GM12878 (cell line): ENCODE data around the gene OPCML. TPM values are rescaled to one million over a fixed set of nuclear protein-coding genes. Genes with fewer than 3 reads are reported as not detected.

Source experiments
- ATAC-seq: fragments of 200-7000 bp; cut with Tn5 transposase; 3 replicates; pipeline ENCODE4 v1.9.1; 2020; ENCODE audit warnings: mild to moderate bottlenecking, moderate library complexity
- BruUV-seq: library from RNA; stranded (reverse); fragments of 400-500 nt; replicated peaks from 2 replicates; lab custom pipeline; 2021; lab: Mats Ljungman, UMichigan
- CTCF ChIA-PET: fragments of 300-600 bp; sonication (Branson Sonifier 250); formaldehyde crosslinking; extraction: SDS; loops from one replicate; lab custom pipeline; 2021; ENCODE audit warnings: inconsistent platforms; lab: Yijun Ruan, JAX
- POLR2A ChIA-PET: fragments of 350-600 bp; formaldehyde crosslinking; extraction: SDS; loops from one replicate; lab custom pipeline; 2021; ENCODE audit warnings: inconsistent platforms; lab: Charles Lee
- RAD21 ChIA-PET: fragments of 300-600 bp; sonication (Branson Sonifier 250); formaldehyde crosslinking; loops from one replicate; lab custom pipeline; 2023; ENCODE audit warnings: antibody characterized with exemption; ENCODE audit not compliant: unreplicated experiment; lab: Charles Lee
- SMC1A ChIA-PET: fragments of 300-600 bp; sonication (Branson Sonifier 250); formaldehyde crosslinking; loops from one replicate; lab custom pipeline; 2023; ENCODE audit not compliant: unreplicated experiment, uncharacterized antibody; lab: Charles Lee
- DNase-seq: peaks from one replicate; pipeline ENCODE4 v3.0.0-alpha.2; 2011; ENCODE audit warnings: low read depth, low spot score
- FAIRE-seq: peaks from 3 replicates; lab custom pipeline; 2011; peaks lifted over from hg19 to GRCh38; lab: Jason Lieb, UNC
- H2AFZ ChIP-seq: 2 replicates; pipeline ENCODE4 v1.6.0; 2011; ENCODE audit warnings: low read depth, low read length, control low read depth; ENCODE audit not compliant: control insufficient read depth
- H3K27ac ChIP-seq: 2 replicates; pipeline ENCODE4 v1.5.1; 2011; ENCODE audit warnings: control low read depth; ENCODE audit not compliant: control insufficient read depth, insufficient read depth
- H3K27me3 ChIP-seq, 2 experiments: replicated peaks in 1 of 2; 2 replicates each; pipeline versions ENCODE4 v1.6.0 to v1.6.1; 2011; ENCODE audit warnings: low read length in 1 of 2; ENCODE audit not compliant: control insufficient read depth in 2 of 2, insufficient read depth in 2 of 2
- H3K36me3 ChIP-seq, 2 experiments: 2 replicates each; pipeline ENCODE4 v1.5.1; 2011; ENCODE audit warnings: low read length in 1 of 2; ENCODE audit not compliant: control insufficient read depth in 2 of 2, insufficient read depth in 2 of 2
- H3K4me1 ChIP-seq: 2 replicates; pipeline ENCODE4 v1.6.1; 2011; ENCODE audit warnings: mild to moderate bottlenecking, low read length, moderate library complexity, mixed read lengths; ENCODE audit not compliant: control insufficient read depth, insufficient read depth
- H3K4me2 ChIP-seq: 2 replicates; pipeline ENCODE4 v1.6.0; 2011; ENCODE audit warnings: control low read depth; ENCODE audit not compliant: control insufficient read depth, insufficient read depth
- H3K4me3 ChIP-seq: fragments of 200-600 bp; sonication (generic); 2 replicates; pipeline ENCODE4 v1.5.1; 2016
- H3K79me2 ChIP-seq: 2 replicates; pipeline ENCODE4 v1.6.0; 2011; ENCODE audit warnings: low read length; ENCODE audit not compliant: control insufficient read depth, insufficient read depth
- H3K9ac ChIP-seq: 2 replicates; pipeline ENCODE4 v1.8.0; 2011; ENCODE audit warnings: low read length, control low read depth, mixed read lengths; ENCODE audit not compliant: control insufficient read depth, insufficient read depth
- H3K9me3 ChIP-seq: replicated peaks from 3 replicates; pipeline ENCODE4 v1.5.1; 2011; ENCODE audit warnings: mild to moderate bottlenecking, low read length; ENCODE audit not compliant: control insufficient read depth, insufficient read depth
- H4K20me1 ChIP-seq: 2 replicates; pipeline ENCODE4 v1.6.0; 2011; ENCODE audit not compliant: control insufficient read depth, insufficient read depth
- CBFB ChIP-seq: IDR thresholded peaks from 2 replicates; pipeline ENCODE4 v1.6.1; 2016; ENCODE audit warnings: antibody characterized with exemption, low read depth
- ETV6 ChIP-seq, 2 experiments: fragments of 450-650 bp in 1 of 2; IDR thresholded peaks in 1 of 2; conservative IDR thresholded peaks in 1 of 2; 2 replicates each; pipeline ENCODE4 v1.6.1; 2014; ENCODE audit warnings: antibody characterized with exemption in 1 of 2, borderline replicate concordance in 1 of 2, low read depth in 1 of 2, mild to moderate bottlenecking in 1 of 2, moderate library complexity in 1 of 2
- SP1 ChIP-seq: IDR thresholded peaks from one replicate; pipeline ENCODE4 v1.6.1; 2011; ENCODE audit warnings: low read depth, low read length
- ZNF217 ChIP-seq: fragments of 450-650 bp; IDR thresholded peaks from 2 replicates; pipeline ENCODE4 v1.6.1; 2017; ENCODE audit warnings: antibody characterized with exemption, mild to moderate bottlenecking
- WGBS: methylation state at CpG from one replicate; pipeline ENCODE4 v1.1.6; 2016; ENCODE audit warnings: low lambda C conversion rate; ENCODE audit not compliant: insufficient replicate concordance, insufficient coverage; ENCODE audit errors: missing lambda C conversion rate; 5-methylcytosine and 5-hydroxymethylcytosine counted together
- in situ Hi-C: fragments of 300-500 bp; cut with MboI; formaldehyde crosslinking; loops from 9 replicates; pipeline ENCODE4 v1.14.3; 2018; ENCODE audit warnings: mixed read lengths
- intact Hi-C: fragments of 100-400 bp; cut with micrococcal nuclease; formaldehyde crosslinking; loops from one replicate; pipeline ENCODE4 v1.14.2; 2022; ENCODE audit not compliant: unreplicated experiment
- polyA plus RNA-seq, 11 experiments: library from polyadenylated mRNA; depleted of rRNA in 4 of 11; unstranded in 6 of 11; stranded (reverse) in 5 of 11; fragments of >200 nt; fragmentation: Nextera tagmentation in 4 of 11; fragmentation: Illumina TruSeq in 1 of 11; extraction: Ambion mirVana in 4 of 11; extraction: Trizol in 1 of 11; gene quantifications; 1 replicate in 1 of 11; 2 replicates in 10 of 11; pipeline versions ENCODE4 v1.2.1 to v1.2.3, GENCODE V29; 2011 to 2016; ENCODE audit warnings: inconsistent platforms in 2 of 11, missing spikeins in 2 of 11, low read depth in 1 of 11
- total RNA-seq, 4 experiments: library from RNA; depleted of rRNA in 3 of 4; stranded (reverse); fragments of >200 nt in 3 of 4; fragmentation: Illumina TruSeq in 1 of 4; extraction: Trizol in 1 of 4; gene quantifications; 2 replicates each; pipeline versions ENCODE4 v1.2.1 to v1.2.3, GENCODE V29; 2013 to 2021
- TF ChIP-seq, protein P1 (sequence below): IDR thresholded peaks from 2 replicates; pipeline ENCODE4 v1.6.1; 2011; ENCODE audit warnings: low read depth, mild to moderate bottlenecking, low read length, moderate library complexity, borderline replicate concordance; ENCODE audit errors: extremely low read depth

The OPCML gene
- total and polyA plus RNA-seq, 10 of the 15 experiments (the other 5 are each of a cell fraction or from before 2014, with no cell fraction given): 0.84 TPM; not detected in 9

DNA sequence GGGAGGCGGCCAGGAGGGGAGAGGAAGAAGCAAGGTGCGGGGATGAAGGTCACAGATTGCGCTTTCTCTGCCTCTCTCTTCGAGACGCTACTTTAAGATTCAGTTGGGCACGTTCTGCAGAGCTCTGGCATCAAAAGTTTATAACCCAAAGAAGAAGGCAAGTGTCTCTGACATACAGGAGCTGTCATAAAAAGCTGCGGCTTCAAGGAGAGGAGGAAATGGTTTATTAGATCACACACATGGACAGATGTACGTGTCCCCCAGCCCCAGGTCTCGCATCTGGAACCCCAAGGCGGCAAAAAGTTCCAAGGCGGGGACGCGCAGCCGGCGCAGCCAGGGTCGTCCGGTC, 589.0 kb downstream of the OPCML start:
- no peak overlapping the region for H3K4me2 ChIP-seq
- intact Hi-C loops: loop anchor here (5.0 kb wide), 2 partner anchors 49 to 666 kb away; no protein-coding TSS in a partner anchor
- H4K20me1 ChIP-seq: no peaks in the 10 kb centered on the region
- ChIA-PET RAD21 (interaction anchor here (0.9 kb wide), 1 partner anchor 47 kb away, joined by 3 read pairs; no protein-coding TSS in a partner anchor), CTCF (interaction anchor here (0.6 to 1.4 kb wide), 4 partner anchors 12 to 1532 kb away, joined by 3 to 4 read pairs (median 4); no protein-coding TSS in a partner anchor), POLR2A (no interaction called here)
- no TSS peak for BruUV-seq
- no peaks in the 10 kb centered on the region for H3K4me1 ChIP-seq
- peaks cover 5 to 9% of the 10 kb centered on the region in 2 experiments; a peak in 3 of 4 replicates for H3K27me3 ChIP-seq
- H3K9ac ChIP-seq: no peak overlapping the region
- H3K27ac ChIP-seq: no peak overlapping the region
- no peak for ATAC-seq
- in situ Hi-C loops: no loop called here
- H3K9me3 ChIP-seq: no peaks in the 10 kb centered on the region
- TF ChIP-seq, protein P1, sequence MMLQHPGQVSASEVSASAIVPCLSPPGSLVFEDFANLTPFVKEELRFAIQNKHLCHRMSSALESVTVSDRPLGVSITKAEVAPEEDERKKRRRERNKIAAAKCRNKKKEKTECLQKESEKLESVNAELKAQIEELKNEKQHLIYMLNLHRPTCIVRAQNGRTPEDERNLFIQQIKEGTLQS: no peak
- TF ChIP-seq CBFB (no peak), ETV6 (conservative IDR thresholded peaks at IDR 0.05 in 1 of 2, IDR thresholded peaks at IDR 0.05 in 1 of 2; ENCODE audit: borderline replicate concordance in 1 of 2, low read depth in 1 of 2) (no peak), ZNF217 (no peak), SP1 (no peak)
- TF ChIP-seq, all 136 proteins: peak for 0
- H3K79me2 ChIP-seq: no peaks in the 10 kb centered on the region
- DNase-seq (no peak), FAIRE-seq (no peak)
- 38% methylated on average over 17 of the region's 17 CpGs for WGBS
- SMC1A ChIA-PET: interaction anchor here (0.8 to 0.9 kb wide), 2 partner anchors 56 to 499 kb away, joined by 3 read pairs; no protein-coding TSS in a partner anchor
- no peaks in the 10 kb centered on the region for H3K36me3 ChIP-seq
- H3K4me3 ChIP-seq: no peak overlapping the region
- H2AFZ ChIP-seq: no peak overlapping the region
